ENCODE data around the gene NELL1. TPM values are rescaled to one million over a fixed set of nuclear protein-coding genes. Genes with fewer than 3 reads are reported as not detected.

Gene NELL1
- total RNA-seq, 1 experiment from 2014 or later: not detected

DNA sequence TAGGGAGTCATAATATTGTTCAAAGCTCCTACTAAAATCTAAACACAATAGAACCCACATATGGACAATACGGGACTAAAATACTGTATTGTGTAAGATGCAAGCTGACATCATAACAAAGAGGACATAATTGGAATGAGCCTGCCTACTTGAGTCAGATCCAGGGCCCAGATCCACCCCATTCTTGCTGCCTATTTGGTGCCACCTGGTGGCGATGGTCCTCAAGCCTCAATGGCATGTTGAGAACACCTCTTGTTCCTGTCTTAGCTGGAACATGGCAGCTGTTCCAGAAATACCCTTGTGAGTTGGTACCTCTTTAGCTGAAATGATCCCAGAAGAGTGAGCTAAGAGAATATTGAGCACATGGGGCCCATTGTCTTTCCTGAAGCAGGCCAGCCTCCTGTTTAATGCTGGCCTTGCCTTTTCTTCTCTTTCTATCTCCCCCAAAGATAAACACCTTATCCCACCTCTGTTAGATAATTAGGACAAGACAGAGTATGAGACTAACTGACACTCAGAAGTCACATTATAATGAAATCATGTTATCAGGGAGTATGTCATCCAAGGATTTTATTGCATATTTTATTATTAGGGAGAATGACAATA, 842.6 kb downstream of the NELL1 start:
- Histone ChIP-seq H3K4me1 (no peaks in the 10 kb centered on the region), H3K36me3 (ENCODE audit: control insufficient read depth, insufficient read depth, low read length) (no peaks in the 10 kb centered on the region), H3K4me3 (ENCODE audit: low read depth, low read length) (no peak overlapping the region), H3K9me3 (no peaks in the 10 kb centered on the region), H3K27me3 (replicated peaks; ENCODE audit: control insufficient read depth, insufficient read depth, low read length) (no peaks in the 10 kb centered on the region)
- no peaks in the 10 kb centered on the region for H3K4me1 Mint-ChIP-seq (ENCODE audit: low read depth, unreplicated experiment)
- DNase-seq: peak; percentile 79 to 81
- POLR2A ChIA-PET: no interaction called here
- no peak overlapping the region for H3K27ac Mint-ChIP-seq (ENCODE audit: unreplicated experiment)
- no peak overlapping the region for H3K4me3 Mint-ChIP-seq (ENCODE audit: unreplicated experiment)
- H3K27me3 Mint-ChIP-seq (ENCODE audit: insufficient read depth, unreplicated experiment): no peaks in the 10 kb centered on the region
- CTCF ChIA-PET: interaction anchor here (0.7 to 1.2 kb wide), 3 partner anchors 315 to 757 kb away, joined by 3 read pairs; no protein-coding TSS in a partner anchor
- no peaks in the 10 kb centered on the region for H3K9me3 Mint-ChIP-seq (ENCODE audit: unreplicated experiment)
- BruUV-seq (replicated peaks): no TSS peak
- TF ChIP-seq, protein P1, sequence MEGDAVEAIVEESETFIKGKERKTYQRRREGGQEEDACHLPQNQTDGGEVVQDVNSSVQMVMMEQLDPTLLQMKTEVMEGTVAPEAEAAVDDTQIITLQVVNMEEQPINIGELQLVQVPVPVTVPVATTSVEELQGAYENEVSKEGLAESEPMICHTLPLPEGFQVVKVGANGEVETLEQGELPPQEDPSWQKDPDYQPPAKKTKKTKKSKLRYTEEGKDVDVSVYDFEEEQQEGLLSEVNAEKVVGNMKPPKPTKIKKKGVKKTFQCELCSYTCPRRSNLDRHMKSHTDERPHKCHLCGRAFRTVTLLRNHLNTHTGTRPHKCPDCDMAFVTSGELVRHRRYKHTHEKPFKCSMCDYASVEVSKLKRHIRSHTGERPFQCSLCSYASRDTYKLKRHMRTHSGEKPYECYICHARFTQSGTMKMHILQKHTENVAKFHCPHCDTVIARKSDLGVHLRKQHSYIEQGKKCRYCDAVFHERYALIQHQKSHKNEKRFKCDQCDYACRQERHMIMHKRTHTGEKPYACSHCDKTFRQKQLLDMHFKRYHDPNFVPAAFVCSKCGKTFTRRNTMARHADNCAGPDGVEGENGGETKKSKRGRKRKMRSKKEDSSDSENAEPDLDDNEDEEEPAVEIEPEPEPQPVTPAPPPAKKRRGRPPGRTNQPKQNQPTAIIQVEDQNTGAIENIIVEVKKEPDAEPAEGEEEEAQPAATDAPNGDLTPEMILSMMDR (IDR thresholded peaks at IDR 0.05; ENCODE audit: insufficient read depth in 1 of 2, low read depth in 1 of 2, low read length in 1 of 2, severe bottlenecking in 1 of 2, unreplicated experiment in 1 of 2): peak; percentile 66 to 89
- no peaks in the 10 kb centered on the region for H3K36me3 Mint-ChIP-seq (ENCODE audit: insufficient read depth, unreplicated experiment)
- intact Hi-C loops (cut with micrococcal nuclease; ENCODE audit: unreplicated experiment): loop anchor here (1.0 to 10.0 kb wide), 3 partner anchors 320 to 864 kb away; no protein-coding TSS in a partner anchor

DNA sequence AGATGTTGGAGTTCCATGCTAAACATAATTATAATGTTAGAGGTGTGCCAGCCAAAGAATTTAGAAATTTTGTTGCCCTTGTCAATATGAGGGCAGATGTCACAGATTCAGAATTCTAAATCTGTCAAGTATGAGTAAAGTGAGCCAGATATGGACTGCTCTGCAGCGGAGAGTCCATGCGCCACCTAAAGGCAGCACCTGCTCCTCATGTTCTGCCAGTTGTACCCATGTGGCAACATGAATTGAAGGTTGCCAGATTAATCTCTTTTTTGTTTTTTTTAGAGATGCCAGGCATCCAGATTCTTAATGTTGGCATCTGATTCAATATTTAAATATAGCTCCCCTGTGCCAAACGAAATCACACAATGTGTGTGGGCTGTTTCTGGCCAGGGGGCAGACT, 844.9 kb downstream of the NELL1 start:
- Mint-ChIP-seq H3K27me3 (ENCODE audit: insufficient read depth, unreplicated experiment) (no peaks in the 10 kb centered on the region), H3K4me1 (ENCODE audit: low read depth, unreplicated experiment) (no peaks in the 10 kb centered on the region), H3K9me3 (ENCODE audit: unreplicated experiment) (no peaks in the 10 kb centered on the region), H3K36me3 (ENCODE audit: insufficient read depth, unreplicated experiment) (no peaks in the 10 kb centered on the region), H3K4me3 (ENCODE audit: unreplicated experiment) (no peak overlapping the region), H3K27ac (ENCODE audit: unreplicated experiment) (no peak overlapping the region)
- ChIA-PET POLR2A (no interaction called here), CTCF (no interaction called here)
- no peaks in the 10 kb centered on the region for H3K27me3 ChIP-seq (replicated peaks; ENCODE audit: control insufficient read depth, insufficient read depth, low read length)
- TF ChIP-seq, protein P1 (IDR thresholded peaks at IDR 0.05; ENCODE audit: insufficient read depth in 1 of 2, low read depth in 1 of 2, low read length in 1 of 2, severe bottlenecking in 1 of 2, unreplicated experiment in 1 of 2): peak; percentile 47 to 54
- intact Hi-C loops (cut with micrococcal nuclease; ENCODE audit: unreplicated experiment): loop anchor here (5.0 to 10.0 kb wide), 2 partner anchors 322 to 550 kb away; no protein-coding TSS in a partner anchor
- no TSS peak for BruUV-seq (replicated peaks)
- H3K4me3 ChIP-seq (ENCODE audit: low read depth, low read length): no peak overlapping the region
- no peaks in the 10 kb centered on the region for H3K9me3 ChIP-seq
- DNase-seq: peak in 1 of 2 experiments; percentile 6
- H3K36me3 ChIP-seq (ENCODE audit: control insufficient read depth, insufficient read depth, low read length): no peaks in the 10 kb centered on the region
- no peaks in the 10 kb centered on the region for H3K4me1 ChIP-seq

DNA sequence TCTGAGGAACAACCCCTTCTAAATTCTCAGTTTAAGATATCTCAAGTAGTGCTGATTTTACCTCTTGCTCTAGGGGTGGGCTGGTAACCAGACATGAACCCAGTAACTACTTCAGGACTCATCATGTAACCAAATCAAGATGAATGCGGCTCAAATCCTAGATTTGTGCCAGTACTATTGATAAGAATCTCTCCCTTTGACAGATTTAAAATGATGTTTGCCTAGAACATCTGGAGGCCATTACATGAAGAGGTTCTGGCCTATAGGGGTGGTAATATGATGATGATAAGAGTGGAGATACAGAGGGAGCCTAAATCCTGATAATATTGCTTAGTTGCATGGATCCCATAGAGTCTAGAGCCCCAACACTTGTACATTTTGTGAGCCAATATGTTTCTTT, 850.9 kb downstream of the NELL1 start:
- H3K36me3 Mint-ChIP-seq (ENCODE audit: insufficient read depth, unreplicated experiment): no peaks in the 10 kb centered on the region
- no TSS peak for BruUV-seq (replicated peaks)
- no peaks in the 10 kb centered on the region for H3K9me3 Mint-ChIP-seq (ENCODE audit: unreplicated experiment)
- no peaks in the 10 kb centered on the region for H3K4me1 Mint-ChIP-seq (ENCODE audit: low read depth, unreplicated experiment)
- CTCF ChIA-PET: no interaction called here
- H3K27me3 Mint-ChIP-seq (ENCODE audit: insufficient read depth, unreplicated experiment): no peaks in the 10 kb centered on the region
- H3K36me3 ChIP-seq (ENCODE audit: control insufficient read depth, insufficient read depth, low read length): no peaks in the 10 kb centered on the region
- H3K9me3 ChIP-seq: no peaks in the 10 kb centered on the region
- POLR2A ChIA-PET: no interaction called here
- H3K4me3 Mint-ChIP-seq (ENCODE audit: unreplicated experiment): no peak overlapping the region
- TF ChIP-seq, protein P1 (IDR thresholded peaks at IDR 0.05; ENCODE audit: insufficient read depth in 1 of 2, low read depth in 1 of 2, low read length in 1 of 2, severe bottlenecking in 1 of 2, unreplicated experiment in 1 of 2): no peak
- H3K4me1 ChIP-seq: no peaks in the 10 kb centered on the region
- H3K27me3 ChIP-seq (replicated peaks; ENCODE audit: control insufficient read depth, insufficient read depth, low read length): no peaks in the 10 kb centered on the region
- H3K4me3 ChIP-seq (ENCODE audit: low read depth, low read length): no peak overlapping the region
- H3K27ac Mint-ChIP-seq (ENCODE audit: unreplicated experiment): no peak overlapping the region
- intact Hi-C loops (cut with micrococcal nuclease; ENCODE audit: unreplicated experiment): no loop called here
- DNase-seq: no peak

Data from Caco-2 (cell line).